Mesothelial cell of epicardium (in vitro differentiated cells): ENCODE data around the gene APBA1. TPM values are rescaled to one million over a fixed set of nuclear protein-coding genes. Genes with fewer than 3 reads are reported as not detected.

Experiments used
- DNase-seq, 2 experiments: peaks; one replicate each; pipeline ENCODE4 v3.0.0; 2021; ENCODE audit warnings: low spot score in 2 of 2; ENCODE audit not compliant: unreplicated experiment in 2 of 2
- H3K27ac Mint-ChIP-seq: 2 replicates; pipeline ENCODE4 v1.8.0; 2021; ENCODE audit warnings: mixed read lengths
- H3K27me3 Mint-ChIP-seq: 2 replicates; pipeline ENCODE4 v1.8.0; 2021; ENCODE audit warnings: low read depth, mixed read lengths
- H3K36me3 Mint-ChIP-seq: 2 replicates; pipeline ENCODE4 v1.8.0; 2021; ENCODE audit warnings: mixed read lengths
- H3K4me1 Mint-ChIP-seq: 2 replicates; pipeline ENCODE4 v1.8.0; 2021; ENCODE audit warnings: mixed read lengths
- H3K4me3 Mint-ChIP-seq: 2 replicates; pipeline ENCODE4 v1.8.0; 2021; ENCODE audit warnings: mild to moderate bottlenecking, moderate library complexity, mixed read lengths
- H3K9me3 Mint-ChIP-seq: 2 replicates; pipeline ENCODE4 v1.8.0; 2021; ENCODE audit warnings: mixed read lengths
- CTCF ChIP-seq: fragments of 200-600 bp; sonication (generic); IDR thresholded peaks from one replicate; pipeline ENCODE4 v1.5.0; 2021; ENCODE audit warnings: antibody characterized with exemption; ENCODE audit not compliant: unreplicated experiment
- total RNA-seq: library from RNA; stranded (reverse); gene quantifications from 3 replicates; pipeline ENCODE4 v1.2.1, GENCODE V29; 2021

APBA1 gene
- total RNA-seq, 1 donor from 2014 or later = 18.4 TPM

GRCh38 chr9:69494763-69495162, 177.4 kb downstream of the APBA1 start:
- DNase-seq = no peak
- H3K27me3 Mint-ChIP-seq = no peaks in the 10 kb centered on the region
- TF ChIP-seq CTCF = no peak
- H3K27ac Mint-ChIP-seq = no peak overlapping the region
- no peaks in the 10 kb centered on the region for H3K36me3 Mint-ChIP-seq
- H3K4me3 Mint-ChIP-seq = no peak overlapping the region
- peaks cover 7% of the 10 kb centered on the region for H3K4me1 Mint-ChIP-seq
- H3K9me3 Mint-ChIP-seq = no peaks in the 10 kb centered on the region

- Mint-ChIP-seq H3K27ac (no peak overlapping the region), H3K27me3 (no peaks in the 10 kb centered on the region), H3K36me3 (no peaks in the 10 kb centered on the region), H3K9me3 (no peaks in the 10 kb centered on the region), H3K4me1 (peaks cover 7% of the 10 kb centered on the region), H3K4me3 (no peak overlapping the region)
- no peak for DNase-seq
- TF ChIP-seq CTCF = no peak
Observed at GRCh38 chr9:69494208-69494607, 178.0 kb downstream of the APBA1 start.

- no peak for DNase-seq
- no peak overlapping the region for H3K4me3 Mint-ChIP-seq
- peaks cover 2% of the 10 kb centered on the region for H3K36me3 Mint-ChIP-seq
- TF ChIP-seq CTCF = no peak
- peaks cover 9% of the 10 kb centered on the region for H3K27me3 Mint-ChIP-seq
- peaks cover 6% of the 10 kb centered on the region for H3K4me1 Mint-ChIP-seq
- H3K27ac Mint-ChIP-seq = peak overlapping the region; percentile 53
- H3K9me3 Mint-ChIP-seq = no peaks in the 10 kb centered on the region
Observed at GRCh38 chr9:69486498-69486897, 185.7 kb downstream of the APBA1 start.

- Mint-ChIP-seq H3K36me3 (peaks cover 2% of the 10 kb centered on the region), H3K27me3 (peaks cover 9% of the 10 kb centered on the region)
Observed at GRCh38 chr9:69485466-69485865, 186.7 kb downstream of the APBA1 start.

GRCh38 chr9:69483886-69484422, 188.2 kb downstream of the APBA1 start:
- no peak overlapping the region for H3K27ac Mint-ChIP-seq
- H3K4me1 Mint-ChIP-seq = peaks cover 6% of the 10 kb centered on the region
- H3K4me3 Mint-ChIP-seq = no peak overlapping the region
- TF ChIP-seq CTCF = no peak
- no peaks in the 10 kb centered on the region for H3K9me3 Mint-ChIP-seq
- DNase-seq = no peak
- peaks cover 2% of the 10 kb centered on the region for H3K36me3 Mint-ChIP-seq
- peaks cover 9% of the 10 kb centered on the region for H3K27me3 Mint-ChIP-seq

More at GRCh38 chr9:69485466-69485865, 186.7 kb downstream of the APBA1 start:
- TF ChIP-seq CTCF = no peak
- H3K9me3 Mint-ChIP-seq = no peaks in the 10 kb centered on the region
- no peak overlapping the region for H3K4me3 Mint-ChIP-seq
- peaks cover 6% of the 10 kb centered on the region for H3K4me1 Mint-ChIP-seq
- DNase-seq = no peak
- H3K27ac Mint-ChIP-seq = no peak overlapping the region

- no peak for TF ChIP-seq CTCF
- no peak for DNase-seq
- Mint-ChIP-seq H3K9me3 (no peaks in the 10 kb centered on the region), H3K36me3 (no peaks in the 10 kb centered on the region), H3K4me3 (no peak overlapping the region), H3K27ac (no peak overlapping the region), H3K4me1 (peaks cover 13% of the 10 kb centered on the region), H3K27me3 (no peaks in the 10 kb centered on the region)
Observed at GRCh38 chr9:69476797-69477196, 195.4 kb downstream of the APBA1 start.
